ENCODE data around the gene EYS.
A peak's percentile ranks its signal among the peaks of the same experiment; 100 is the strongest.

Gene EYS

GRCh38 chr6:63813566-63814120, 1893.4 kb downstream of the EYS start:
- TF ChIP-seq CTCF (IDR thresholded peaks at IDR 0.05; ENCODE audit: low read depth, low read length), result no peak
- H3K4me3 ChIP-seq (ENCODE audit: low read depth, low read length), result no peak overlapping the region

GRCh38 chr6:63808576-63808975, 1898.5 kb downstream of the EYS start:
- no peak overlapping the region for H3K4me3 ChIP-seq (ENCODE audit: low read depth, low read length)
- TF ChIP-seq CTCF (IDR thresholded peaks at IDR 0.05; ENCODE audit: low read depth, low read length), result no peak

- no peak for TF ChIP-seq CTCF (IDR thresholded peaks at IDR 0.05; ENCODE audit: low read depth, low read length)
- H3K4me3 ChIP-seq (ENCODE audit: low read depth, low read length), result no peak overlapping the region
These were observed 1900.0 kb downstream of the EYS start for GRCh38 chr6:63807056-63807455.

GRCh38 chr6:63806573-63806913, 1900.5 kb downstream of the EYS start:
- no peak for TF ChIP-seq CTCF (IDR thresholded peaks at IDR 0.05; ENCODE audit: low read depth, low read length)
- no peak overlapping the region for H3K4me3 ChIP-seq (ENCODE audit: low read depth, low read length)

- peak overlapping the region; percentile 20; the same call in 1 of the 2 replicates for H3K4me3 ChIP-seq (ENCODE audit: low read depth, low read length)
- no peak for TF ChIP-seq CTCF (IDR thresholded peaks at IDR 0.05; ENCODE audit: low read depth, low read length)
These were observed 1901.0 kb downstream of the EYS start for GRCh38 chr6:63805808-63806572.

- peak overlapping the region; percentile 20; the same call in 1 of the 2 replicates for H3K4me3 ChIP-seq (ENCODE audit: low read depth, low read length)
- no peak for TF ChIP-seq CTCF (IDR thresholded peaks at IDR 0.05; ENCODE audit: low read depth, low read length)
These were observed 1901.7 kb downstream of the EYS start for GRCh38 chr6:63805345-63805744.

GRCh38 chr6:63804381-63804956, 1902.6 kb downstream of the EYS start:
- no peak overlapping the region for H3K4me3 ChIP-seq (ENCODE audit: low read depth, low read length)
- TF ChIP-seq CTCF (IDR thresholded peaks at IDR 0.05; ENCODE audit: low read depth, low read length), result no peak
